Esophagus squamous epithelium (tissue), 4 donors: ENCODE data around the gene NID2.

Source experiments
- POLR2A ChIP-seq, 4 donors: fragments of 450-650 bp; IDR thresholded peaks; one replicate each; pipeline ENCODE4 v1.6.1; 2017; ENCODE audit warnings: antibody characterized with exemption in 4 of 4, mild to moderate bottlenecking in 4 of 4, moderate library complexity in 3 of 4
- TF ChIP-seq, protein P1 (sequence below), 6 experiments: fragments of 450-650 bp in 4 of 6; fragments of 200-600 bp in 2 of 6; sonication (generic) in 2 of 6; IDR thresholded peaks; one replicate each; pipeline ENCODE4 v1.5.1; 2016 to 2019; ENCODE audit warnings: antibody characterized with exemption in 6 of 6, mild to moderate bottlenecking in 4 of 6, moderate library complexity in 4 of 6

DNA sequence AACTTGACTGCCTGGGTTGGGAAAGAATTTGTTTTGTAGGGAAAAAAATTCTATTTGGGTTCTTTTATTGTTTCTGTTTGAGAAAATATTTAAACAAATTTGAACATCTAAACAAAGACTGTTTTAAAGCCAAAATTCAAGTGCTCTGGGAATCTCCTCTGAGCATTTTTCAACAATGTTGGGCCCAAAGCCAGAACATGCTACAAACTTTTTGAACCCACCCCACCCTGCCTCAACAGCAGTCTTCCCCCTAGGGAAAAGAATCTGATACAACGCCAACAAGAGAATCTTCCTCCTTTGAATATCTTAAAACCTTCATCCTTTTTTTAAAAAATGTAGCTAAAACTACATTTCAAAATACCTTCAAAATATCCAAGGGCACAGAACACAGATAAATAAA lies 20.4 kb upstream of the NID2 start:
- TF ChIP-seq, protein P1, sequence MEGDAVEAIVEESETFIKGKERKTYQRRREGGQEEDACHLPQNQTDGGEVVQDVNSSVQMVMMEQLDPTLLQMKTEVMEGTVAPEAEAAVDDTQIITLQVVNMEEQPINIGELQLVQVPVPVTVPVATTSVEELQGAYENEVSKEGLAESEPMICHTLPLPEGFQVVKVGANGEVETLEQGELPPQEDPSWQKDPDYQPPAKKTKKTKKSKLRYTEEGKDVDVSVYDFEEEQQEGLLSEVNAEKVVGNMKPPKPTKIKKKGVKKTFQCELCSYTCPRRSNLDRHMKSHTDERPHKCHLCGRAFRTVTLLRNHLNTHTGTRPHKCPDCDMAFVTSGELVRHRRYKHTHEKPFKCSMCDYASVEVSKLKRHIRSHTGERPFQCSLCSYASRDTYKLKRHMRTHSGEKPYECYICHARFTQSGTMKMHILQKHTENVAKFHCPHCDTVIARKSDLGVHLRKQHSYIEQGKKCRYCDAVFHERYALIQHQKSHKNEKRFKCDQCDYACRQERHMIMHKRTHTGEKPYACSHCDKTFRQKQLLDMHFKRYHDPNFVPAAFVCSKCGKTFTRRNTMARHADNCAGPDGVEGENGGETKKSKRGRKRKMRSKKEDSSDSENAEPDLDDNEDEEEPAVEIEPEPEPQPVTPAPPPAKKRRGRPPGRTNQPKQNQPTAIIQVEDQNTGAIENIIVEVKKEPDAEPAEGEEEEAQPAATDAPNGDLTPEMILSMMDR (IDR thresholded peaks at IDR 0.05), result no peak
- no peak for TF ChIP-seq POLR2A (IDR thresholded peaks at IDR 0.05)
